A172 (cell line): Measurements from ENCODE around the gene AKAP7. TPM values are rescaled to one million over a fixed set of nuclear protein-coding genes. Genes with fewer than 3 reads are reported as not detected.

ENCODE experiments used
- DNase-seq: peaks from one replicate; pipeline ENCODE4 v3.0.0-alpha.2; 2015; ENCODE audit warnings: low spot score
- total RNA-seq: library from RNA; depleted of rRNA; stranded (reverse); fragments of >200 nt; shearing (Covaris generic); gene quantifications from 2 replicates; pipeline ENCODE4 v1.2.3, GENCODE V29; 2014

The AKAP7 gene
- total RNA-seq, 1 experiment from 2014 or later = 7.0 TPM

DNA sequence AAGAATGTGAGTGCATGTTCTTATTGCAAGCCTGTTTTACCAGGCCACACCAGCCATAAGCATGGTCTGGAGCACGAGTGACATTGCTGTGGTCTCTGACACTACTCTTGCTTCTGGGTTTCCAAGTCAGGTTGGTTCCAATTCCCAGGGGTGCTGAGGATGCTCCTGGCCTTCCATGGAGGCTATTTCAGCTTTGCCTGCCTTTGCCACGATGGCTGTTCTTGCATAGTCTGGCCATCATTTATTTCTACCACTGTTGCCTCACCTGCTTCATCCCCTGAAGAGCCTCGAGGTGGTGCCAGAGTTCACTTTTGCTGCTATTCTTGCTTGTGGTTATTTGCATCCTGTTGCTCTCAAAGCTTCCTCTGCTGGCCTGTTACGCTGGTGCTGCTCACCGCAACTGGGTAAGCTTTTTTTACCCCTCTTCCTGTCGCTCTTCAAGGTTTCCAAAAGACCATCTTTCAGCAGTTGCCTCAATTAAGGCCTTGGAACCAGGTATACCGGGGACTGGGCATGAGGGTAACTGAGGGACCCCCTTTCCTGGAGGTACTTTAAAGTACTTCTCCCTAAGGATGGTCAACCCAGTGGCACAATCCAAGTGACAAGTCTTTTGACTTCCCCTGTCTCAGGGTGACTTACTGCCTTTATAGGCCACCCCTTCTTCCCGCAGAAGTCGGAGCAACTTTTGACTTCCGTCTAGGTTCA lies 64.5 kb downstream of the AKAP7 start:
- DNase-seq = peak; percentile 49

DNA sequence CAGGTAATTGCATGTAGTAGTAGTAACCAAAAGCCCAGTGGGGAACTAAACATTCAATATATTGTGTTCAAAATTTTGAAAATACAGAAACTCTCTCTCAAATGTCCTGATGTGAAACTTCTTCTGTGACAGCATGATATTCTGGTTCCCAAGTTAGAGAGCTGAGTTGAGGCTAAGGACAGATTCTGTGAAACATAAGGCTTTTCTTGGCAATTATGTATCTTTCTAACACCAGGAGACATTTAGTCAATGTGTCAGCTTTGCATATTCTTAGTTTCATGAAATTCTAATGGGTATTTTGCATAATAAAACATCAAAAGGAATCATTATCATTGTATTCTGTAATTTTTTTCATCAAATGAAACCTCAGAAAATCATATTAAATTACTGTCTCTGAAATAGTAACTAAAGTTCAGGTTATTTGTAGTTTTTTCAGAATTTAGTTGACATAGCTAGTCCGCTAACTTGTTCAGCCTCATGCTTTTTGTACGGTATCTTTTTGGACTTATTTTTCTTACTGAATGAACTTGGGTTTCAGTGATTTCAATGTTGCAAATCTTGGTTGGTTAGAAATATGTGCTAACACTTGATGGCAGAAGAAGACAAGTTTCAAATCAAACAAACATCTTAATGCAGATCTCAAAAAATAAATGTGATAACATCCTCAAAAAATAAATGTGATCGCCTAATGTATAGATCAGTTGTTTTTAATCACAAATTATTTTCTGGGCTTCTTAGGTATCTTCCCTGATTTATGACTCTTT lies 70.4 kb downstream of the AKAP7 start:
- DNase-seq = no peak

DNA sequence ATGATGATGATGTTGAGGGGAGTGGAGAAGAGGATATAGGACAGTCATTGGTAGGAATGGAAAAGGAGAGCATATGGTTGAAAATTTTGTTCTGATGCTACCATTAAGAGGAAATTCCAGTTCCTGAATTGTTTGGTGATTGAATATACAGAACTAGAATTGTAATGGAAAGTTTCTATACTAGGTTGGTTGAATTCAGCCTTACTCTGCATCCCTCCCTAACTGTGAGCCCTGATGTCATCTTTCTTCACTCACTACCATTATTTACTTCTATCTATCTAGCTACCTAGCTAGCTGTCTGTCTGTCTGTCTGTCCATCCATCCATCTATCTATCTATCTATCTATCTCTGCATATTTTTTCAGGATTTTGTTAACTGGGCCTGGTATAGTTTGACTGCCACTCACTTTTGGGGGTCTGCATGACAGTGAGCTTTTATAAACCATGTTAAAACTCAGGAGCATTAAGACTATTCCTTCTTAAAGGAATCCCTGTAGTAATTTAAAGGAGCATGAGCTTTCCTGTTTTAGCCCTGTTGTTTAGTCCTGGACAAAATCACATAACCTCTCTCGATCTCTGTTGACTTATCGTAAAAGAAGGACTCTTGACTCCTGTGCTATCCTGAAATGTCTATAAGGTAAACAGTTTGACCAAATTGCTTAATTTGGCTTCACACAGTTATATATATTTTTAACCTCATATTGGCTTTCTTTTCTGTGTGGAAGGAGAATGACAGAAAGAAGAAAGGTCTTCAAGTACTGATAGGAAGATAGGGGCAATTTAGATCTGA lies 71.4 kb downstream of the AKAP7 start:
- DNase-seq = no peak

DNA sequence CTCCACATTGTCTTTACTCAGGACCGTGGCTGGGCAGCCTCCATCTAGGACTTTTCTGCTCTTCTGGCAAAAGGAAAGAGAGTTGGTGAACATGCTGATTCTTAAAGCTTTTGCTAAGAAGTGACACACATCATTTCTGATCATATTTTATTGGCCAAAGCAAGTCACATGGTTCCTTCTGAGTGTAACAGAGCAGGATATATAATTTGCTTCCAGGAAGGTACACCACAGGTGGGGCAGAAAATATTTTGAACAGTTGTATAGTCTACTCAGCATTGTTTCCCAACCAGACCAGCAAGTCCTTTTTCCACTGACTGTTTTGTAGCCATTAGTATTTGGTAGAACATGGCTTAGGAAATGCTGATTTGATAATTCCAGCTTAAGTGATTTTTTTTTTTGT lies 73.5 kb downstream of the AKAP7 start:
- no peak for DNase-seq

DNA sequence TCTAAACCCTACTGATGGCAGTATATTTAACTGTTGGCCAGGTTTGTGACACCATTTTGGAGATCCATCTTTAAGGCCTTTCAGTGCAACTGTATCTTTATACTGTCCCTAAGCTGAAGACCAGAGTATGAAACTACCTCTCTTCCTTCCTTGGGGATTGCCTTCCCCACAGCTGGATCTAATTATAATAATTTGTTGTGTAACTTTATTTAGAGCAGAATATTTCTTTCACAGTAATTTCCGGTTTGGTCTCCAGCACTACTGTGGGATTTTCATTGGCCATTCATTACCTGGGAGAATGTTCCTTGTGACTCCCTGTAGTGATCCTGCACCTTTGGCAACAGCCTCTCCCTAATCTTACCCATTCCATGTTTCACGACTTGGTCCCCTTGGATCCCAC lies 75.2 kb downstream of the AKAP7 start:
- no peak for DNase-seq

DNA sequence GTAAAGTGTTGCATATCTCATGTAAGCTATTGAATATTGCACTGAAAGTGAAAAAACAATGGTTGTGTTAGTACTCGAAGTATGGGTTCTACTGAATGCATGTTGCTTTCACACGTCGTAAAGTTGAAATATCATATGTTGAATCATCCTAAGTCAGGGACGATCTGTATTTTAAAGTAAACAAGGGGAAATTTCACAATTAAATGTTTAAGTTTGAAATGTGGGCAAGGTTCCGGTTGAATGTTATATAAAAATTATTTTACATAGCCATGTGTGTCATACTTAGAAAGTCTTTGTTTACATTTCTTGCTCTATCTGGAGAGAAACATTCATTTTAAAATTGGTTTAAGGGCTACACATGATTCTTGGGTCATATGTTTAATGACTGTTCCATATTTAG lies 76.8 kb downstream of the AKAP7 start:
- no peak for DNase-seq

DNA sequence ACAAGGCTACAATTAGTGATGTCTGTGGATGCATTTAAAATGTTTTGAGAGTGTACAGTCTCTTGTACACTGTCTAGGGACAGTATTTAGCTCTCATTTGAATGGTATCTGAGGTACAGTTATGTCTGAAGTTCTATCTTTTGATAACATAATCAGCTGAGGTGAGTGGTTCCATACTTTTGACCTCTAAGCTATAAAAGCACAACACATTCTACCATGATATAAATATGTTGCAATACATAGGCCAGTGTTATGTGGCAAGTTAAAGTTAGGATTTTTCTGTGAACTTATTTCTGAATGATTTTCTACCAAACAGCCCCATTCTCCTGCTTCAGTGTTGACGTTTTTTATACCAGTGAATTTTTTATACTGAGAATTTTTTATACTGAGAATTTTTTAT lies 77.6 kb downstream of the AKAP7 start:
- no peak for DNase-seq

DNA sequence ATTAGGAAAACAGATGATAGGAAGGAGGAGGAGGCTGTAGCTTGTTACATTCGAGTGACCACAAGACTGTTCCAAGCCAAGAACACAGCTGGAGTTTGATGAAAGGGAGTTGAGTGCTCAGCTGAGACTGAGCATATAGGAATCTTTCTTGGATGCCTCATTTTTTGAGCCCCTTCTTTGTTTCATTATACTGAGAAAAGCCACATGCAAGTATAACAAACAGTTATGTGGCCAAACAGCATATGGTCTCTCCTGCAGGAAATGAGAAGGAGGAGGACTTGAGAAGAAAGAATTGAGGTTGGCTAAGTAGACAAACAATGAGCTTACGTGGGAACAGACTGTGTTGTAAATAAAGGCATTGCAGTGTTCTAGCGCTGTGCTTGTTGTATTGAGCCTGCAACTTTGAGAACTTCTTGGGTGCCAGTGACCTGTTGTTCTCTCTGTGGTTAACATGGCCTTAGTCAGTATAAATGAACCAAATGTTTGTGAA lies 78.3 kb downstream of the AKAP7 start:
- DNase-seq = no peak

DNA sequence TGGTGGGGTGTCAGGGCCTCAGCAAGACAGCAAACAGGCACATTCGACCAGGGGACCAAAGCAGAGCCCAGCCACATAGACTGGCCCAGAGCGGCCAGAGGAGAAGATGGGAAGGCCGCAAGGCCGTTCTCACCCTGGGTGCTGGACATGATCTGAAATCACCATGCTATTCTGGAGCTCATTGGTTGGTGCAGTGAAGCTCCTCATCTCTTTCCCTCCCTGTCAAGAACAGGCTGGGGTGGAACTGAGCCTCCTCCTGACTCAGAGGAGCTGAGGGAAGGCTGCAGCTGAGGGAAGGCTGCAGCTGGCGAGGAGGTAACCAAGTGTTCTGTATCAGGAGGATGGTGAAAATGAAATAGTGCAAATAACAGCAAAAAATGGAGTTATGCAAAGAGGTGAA lies 80.0 kb downstream of the AKAP7 start:
- no peak for DNase-seq

DNA sequence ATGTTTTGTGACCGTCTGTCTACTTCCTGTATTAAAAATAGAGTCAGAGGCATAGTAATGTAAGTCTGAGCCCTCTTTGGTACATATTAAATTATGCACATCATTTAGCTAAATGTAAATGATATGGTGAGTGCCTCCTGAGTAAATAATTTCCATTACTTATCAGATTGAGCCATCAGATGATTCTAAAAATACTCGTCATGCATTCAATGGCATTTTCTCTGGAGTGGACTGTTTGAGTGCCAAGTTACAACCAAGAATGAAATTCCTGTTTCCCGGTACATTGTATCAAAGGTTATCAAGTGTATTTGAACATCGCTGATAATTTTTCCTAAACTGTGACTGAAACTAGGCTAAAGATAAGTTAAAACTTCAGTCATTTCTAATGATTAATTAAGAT lies 81.0 kb downstream of the AKAP7 start:
- DNase-seq = no peak

DNA sequence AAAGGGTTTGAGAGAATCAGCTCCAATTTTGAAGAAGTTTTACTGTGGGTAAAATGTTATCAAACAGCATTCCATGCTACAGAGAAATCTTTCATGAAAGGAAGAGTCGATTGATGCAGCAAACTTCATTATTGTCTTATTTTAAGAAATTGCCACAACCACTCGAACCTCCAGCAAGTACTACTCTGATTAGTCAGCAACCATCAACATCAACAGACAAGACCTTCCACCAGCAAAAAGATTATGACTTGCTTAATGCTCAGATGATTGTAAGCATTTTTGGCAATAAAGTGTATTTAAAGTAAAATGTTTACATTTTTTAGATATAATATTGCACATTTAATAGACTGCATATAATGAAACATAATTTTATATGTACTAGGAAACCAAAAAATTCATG lies 87.5 kb downstream of the AKAP7 start:
- DNase-seq = no peak

DNA sequence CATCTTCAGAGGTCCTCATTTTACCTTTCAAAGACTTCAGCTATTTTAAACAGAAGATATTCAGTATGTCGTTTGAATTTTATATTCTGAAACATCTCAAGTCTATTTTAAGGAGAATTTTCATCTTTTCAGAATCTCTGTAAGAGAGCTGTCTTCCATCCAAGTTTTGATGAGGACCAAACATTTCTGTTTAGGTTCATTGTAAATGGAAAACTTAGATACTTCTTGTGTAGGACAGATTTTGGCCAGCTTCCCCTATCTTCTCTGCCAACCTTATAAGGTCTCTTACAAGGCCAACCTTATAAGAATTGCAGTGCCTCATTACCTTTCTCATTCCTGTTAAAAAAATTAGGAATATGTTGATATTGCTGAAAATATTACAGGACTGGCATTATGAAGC lies 88.1 kb downstream of the AKAP7 start:
- no peak for DNase-seq

DNA sequence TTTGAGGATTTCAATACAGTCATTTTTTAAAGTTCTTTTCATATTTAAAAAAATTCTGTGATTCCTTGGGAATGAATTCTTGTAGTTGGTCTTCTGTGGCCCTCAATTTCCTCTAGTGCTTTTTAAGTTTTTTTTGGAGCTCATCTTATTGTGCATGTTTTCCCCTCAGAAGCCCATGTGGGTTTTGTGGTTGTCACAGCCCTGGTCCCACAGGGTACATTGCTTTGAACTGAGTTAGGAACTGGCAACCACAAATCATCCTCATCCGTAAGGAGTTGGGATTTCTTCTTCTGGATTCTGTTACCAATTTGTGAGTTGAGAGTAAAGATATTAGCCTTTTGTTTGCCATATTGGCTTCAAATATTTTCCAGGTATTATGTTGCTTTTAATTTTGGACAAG lies 89.9 kb downstream of the AKAP7 start:
- DNase-seq = no peak

DNA sequence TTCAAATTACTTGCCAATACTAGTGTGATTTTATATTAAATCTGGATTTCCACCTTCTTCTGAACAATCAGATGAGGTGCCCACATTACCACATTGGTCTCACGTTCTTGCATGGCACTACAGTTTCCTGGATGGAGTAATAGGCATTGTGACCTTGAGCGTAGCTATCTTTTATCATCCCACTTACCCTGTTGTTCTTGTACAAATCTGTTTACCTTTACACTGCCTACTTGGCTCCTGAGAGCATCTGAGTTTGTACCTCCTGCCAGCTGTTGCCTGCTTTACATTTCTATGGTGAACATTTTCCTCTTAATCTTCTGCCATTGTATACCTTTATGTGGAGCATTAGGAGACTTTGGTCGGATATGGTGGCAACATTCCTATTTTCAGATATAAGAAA lies 90.7 kb downstream of the AKAP7 start:
- DNase-seq = no peak

DNA sequence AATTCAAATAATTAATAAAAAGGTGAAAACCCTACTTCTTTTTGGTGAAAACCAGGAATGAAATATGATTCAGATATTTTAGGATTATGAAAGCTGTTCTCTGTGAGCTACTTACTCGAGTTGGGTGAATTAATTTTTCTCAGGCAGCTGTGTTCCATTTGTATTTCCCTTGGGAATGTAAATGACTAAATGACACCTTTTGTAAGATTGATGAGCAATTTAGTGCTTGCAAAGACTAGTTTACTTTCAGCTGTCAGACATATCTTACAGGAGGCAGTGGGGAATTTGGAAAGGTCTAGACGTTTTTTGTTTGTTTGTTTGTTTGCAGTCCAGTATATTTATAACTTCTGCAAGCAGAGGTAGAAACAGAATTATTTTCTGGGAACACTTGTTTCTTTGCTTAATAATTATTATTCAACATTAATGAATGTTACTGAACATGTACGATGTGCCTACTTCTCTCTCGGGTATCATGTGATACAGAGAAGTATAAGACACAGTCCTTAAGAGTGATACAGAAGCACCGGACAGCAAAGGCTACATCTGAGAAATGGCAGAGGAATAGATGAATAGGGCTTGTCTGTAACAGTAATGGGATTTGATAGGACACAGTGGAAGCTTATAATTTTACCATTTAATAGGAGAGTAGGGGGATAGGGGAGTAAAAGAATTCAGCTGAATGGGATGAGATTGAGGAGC lies 91.3 kb downstream of the AKAP7 start:
- DNase-seq = no peak

DNA sequence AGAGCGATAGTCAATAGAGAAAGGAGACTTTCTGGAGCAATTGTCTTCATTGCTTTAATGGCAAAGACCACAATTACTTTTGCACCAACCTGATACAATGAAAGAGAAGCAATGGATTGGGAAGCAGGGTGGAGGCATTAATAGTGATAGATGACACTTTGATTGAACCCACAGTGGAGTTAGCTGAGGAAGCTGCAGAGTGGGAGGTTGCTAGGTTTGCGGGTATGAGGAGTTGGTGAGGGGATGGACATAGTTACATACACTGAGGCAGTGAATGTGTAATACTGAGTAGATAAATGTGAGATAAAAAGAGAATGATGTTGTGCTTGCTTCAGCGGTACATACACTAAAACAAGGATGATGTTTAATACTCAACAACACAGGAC lies 91.9 kb downstream of the AKAP7 start:
- no peak for DNase-seq

DNA sequence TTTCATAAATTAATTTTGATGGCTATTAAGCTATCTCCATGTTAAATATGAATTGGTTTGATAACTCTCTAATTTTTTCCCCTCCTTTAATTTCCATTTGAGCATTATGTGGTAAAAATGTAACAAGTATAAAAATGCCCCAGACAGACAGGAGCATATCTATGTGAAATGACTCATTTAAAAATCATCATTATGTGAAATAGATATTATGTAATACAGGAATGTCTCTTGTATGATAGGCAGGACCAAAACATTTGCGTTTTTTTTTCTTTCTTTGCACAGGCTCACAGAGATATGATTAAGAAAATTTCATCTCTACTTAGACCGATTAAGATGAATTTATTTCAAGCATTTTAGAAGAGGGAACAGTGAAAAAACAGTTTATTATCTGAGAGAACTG lies 95.8 kb downstream of the AKAP7 start:
- DNase-seq = no peak

DNA sequence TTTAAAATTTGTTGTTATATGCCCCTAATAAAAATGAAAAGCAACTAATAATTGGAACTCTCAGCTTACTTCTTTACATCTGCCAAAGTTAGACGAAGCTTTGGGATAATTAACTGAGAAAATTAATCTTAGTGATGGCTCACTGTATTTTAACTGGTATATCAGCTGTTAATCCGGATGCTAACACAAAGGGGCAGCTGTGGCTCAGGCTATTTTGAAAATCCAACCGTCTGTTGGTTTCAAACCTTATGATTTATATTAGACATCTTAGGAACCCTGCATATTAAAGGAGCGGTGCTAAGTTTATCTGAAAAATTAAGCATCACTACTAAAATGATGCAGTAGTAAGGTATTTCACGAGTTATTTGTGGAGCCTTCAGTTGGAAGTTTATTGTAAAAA lies 96.6 kb downstream of the AKAP7 start:
- no peak for DNase-seq

DNA sequence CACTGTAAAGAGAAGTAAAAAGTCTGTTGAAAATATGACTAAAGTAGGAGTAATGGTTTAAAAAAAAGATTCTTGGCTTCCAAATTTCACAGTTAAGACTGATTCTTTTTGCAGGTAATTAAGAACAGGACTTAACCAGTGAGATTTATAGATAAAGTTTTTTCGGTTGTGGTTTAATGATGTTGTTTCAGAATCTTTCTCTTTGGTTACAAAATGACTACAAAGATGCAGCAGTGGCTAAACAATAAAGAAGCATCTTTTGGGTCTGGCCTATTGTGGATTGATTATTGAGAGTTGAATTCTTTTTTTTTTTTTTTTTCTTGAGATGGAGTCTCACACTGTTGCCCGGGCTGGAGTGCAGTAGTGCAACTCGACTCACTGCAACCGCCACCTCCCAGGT lies 109.7 kb downstream of the AKAP7 start:
- DNase-seq = no peak

DNA sequence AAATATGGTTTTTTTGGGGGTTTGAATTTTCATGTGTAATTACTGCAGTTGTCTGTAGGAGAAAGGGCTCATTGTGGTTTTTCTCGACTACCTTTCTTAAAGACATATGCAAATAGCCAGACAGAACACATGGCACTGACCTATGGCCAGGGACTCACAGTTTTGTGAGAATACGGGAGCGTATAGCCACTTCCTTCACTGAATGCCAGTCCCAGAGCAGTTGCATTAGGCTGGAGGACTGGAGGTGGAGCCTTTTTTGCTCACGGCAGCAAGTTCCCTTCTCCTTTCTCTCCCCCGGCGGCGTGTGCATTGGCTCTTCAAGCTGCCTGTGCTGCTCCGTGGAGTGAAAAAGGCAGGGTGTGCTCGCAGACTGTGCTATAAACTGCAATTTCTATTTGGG lies 114.9 kb downstream of the AKAP7 start:
- peak; percentile 32 for DNase-seq

DNA sequence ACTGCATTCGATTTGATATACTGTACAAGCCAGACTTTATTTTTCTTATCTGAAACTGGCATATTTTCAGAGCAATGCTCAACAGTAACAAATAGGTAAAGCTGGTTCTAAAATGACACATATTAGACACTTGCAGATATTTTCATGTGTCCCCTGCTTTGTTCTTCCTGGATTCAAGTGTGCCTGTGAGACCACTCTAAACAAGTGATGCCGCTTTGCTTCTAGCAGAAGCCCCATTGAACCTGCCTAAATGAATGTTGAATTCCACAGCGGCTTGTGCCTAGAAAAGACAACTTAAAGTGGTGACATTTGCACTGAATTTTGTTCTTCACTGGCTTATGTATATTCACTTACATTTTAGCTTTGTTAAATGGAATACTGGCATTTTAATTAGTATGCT lies 115.7 kb downstream of the AKAP7 start:
- no peak for DNase-seq

DNA sequence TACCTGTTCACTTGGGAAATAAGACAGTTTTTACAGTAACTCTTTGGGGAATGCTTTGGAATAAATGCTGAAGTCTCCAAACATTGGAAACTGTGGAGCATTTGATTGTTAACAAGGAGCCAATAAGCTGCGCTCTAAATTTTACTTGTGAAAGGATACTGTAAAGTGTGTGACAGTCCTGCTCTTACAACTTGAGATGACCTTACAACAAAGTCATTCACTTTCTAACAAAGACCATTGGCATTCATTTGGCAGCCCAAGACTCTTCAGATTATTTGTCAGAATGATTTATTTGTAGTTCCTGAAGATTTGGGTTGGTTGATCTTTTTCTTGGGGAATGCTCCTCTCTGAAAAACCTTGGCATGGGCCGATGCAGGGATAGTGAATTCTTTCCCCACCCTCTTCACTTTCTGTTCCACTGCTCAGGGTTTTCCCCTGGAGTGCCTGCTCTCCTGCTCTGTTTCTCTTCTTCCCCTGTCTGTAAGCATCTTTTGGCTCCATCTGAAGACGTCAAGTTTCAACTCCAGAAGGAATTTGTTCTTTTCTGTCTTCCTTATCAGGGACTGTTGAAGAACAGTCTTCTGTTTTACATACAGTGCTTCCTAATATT lies 116.4 kb downstream of the AKAP7 start:
- DNase-seq = no peak
